Gastrocnemius medialis (tissue), 4 donors: ENCODE measurements around the gene RNF121. TPM values are rescaled to one million over a fixed set of nuclear protein-coding genes. Genes with fewer than 3 reads are reported as not detected.

Source experiments
- ATAC-seq, 2 donors: fragments of 150-250 bp; one replicate each; pipeline ENCODE4 v1.9.1; 2016
- DNase-seq, 2 donors: peaks; one replicate each; pipeline ENCODE4 v3.0.0-alpha.2; 2019
- H3K27ac ChIP-seq, 4 donors: fragments of 200-600 bp; sonication (generic); 1 replicate in 1 of 4; 2 replicates in 3 of 4; pipeline ENCODE4 v1.5.1; 2016 to 2018; ENCODE audit warnings: mild to moderate bottlenecking in 2 of 4, moderate library complexity in 1 of 4
- H3K27me3 ChIP-seq, 3 donors: fragments of 200-600 bp; sonication (generic) in 2 of 3; 1 replicate in 1 of 3; 2 replicates in 2 of 3; pipeline versions ENCODE4 v1.5.1 to v1.6.0; 2016 to 2019; ENCODE audit warnings: mild to moderate bottlenecking in 1 of 3, moderate library complexity in 1 of 3
- H3K36me3 ChIP-seq, 2 donors: fragments of 200-600 bp; sonication (generic) in 1 of 2; one replicate each; pipeline ENCODE4 v1.5.1; 2017 to 2018
- H3K4me1 ChIP-seq, 2 donors: fragments of 200-600 bp; sonication (generic) in 1 of 2; one replicate each; pipeline ENCODE4 v1.5.1; 2016 to 2017; ENCODE audit warnings: mild to moderate bottlenecking in 2 of 2
- H3K4me3 ChIP-seq, 4 donors: fragments of 200-600 bp; sonication (generic) in 3 of 4; 1 replicate in 1 of 4; 2 replicates in 3 of 4; pipeline ENCODE4 v1.5.1; 2016 to 2019; ENCODE audit warnings: mild to moderate bottlenecking in 2 of 4
- H3K9me3 ChIP-seq, 3 donors: fragments of 200-600 bp; sonication (generic) in 2 of 3; 1 replicate in 1 of 3; 2 replicates in 2 of 3; pipeline ENCODE4 v1.5.1; 2016 to 2019
- CTCF ChIP-seq, 5 experiments: fragments of 450-650 bp in 3 of 5; fragments of 200-600 bp in 2 of 5; sonication (generic) in 2 of 5; IDR thresholded peaks in 4 of 5; conservative IDR thresholded peaks in 1 of 5; 1 replicate in 4 of 5; 2 replicates in 1 of 5; pipeline ENCODE4 v1.5.1; 2016 to 2019; ENCODE audit warnings: antibody characterized with exemption in 5 of 5, mild to moderate bottlenecking in 3 of 5, moderate library complexity in 3 of 5
- POLR2A ChIP-seq, 2 donors: fragments of 450-650 bp; IDR thresholded peaks; one replicate each; pipeline ENCODE4 v1.6.1; 2017; ENCODE audit warnings: antibody characterized with exemption in 2 of 2, mild to moderate bottlenecking in 2 of 2, moderate library complexity in 2 of 2
- in situ Hi-C, 4 donors: fragments of 200-750 bp; cut with MboI; loops; one replicate each; pipeline versions ENCODE4 v1.15.0 to v1.8.0; 2017; ENCODE audit warnings: low sequenced_read_pairs in 4 of 4
- intact Hi-C: fragments of 100-400 bp; cut with DNase I; formaldehyde crosslinking; loops from one replicate; pipeline ENCODE4 v1.15.1; 2023; ENCODE audit warnings: low total_unique reads
- total RNA-seq, 4 donors: library from RNA; depleted of rRNA; stranded (reverse); fragments of >200 nt; gene quantifications; one replicate each; pipeline versions ENCODE4 v1.1.0 to v1.2.3, GENCODE V29; 2016

Gene RNF121
- total RNA-seq, 4 donors from 2014 or later, result 25.0 to 35.5 (median 26.7) TPM

GRCh38 chr11:71936825-71937224, 8.0 kb downstream of the RNF121 start:
- H3K27ac ChIP-seq, result no peak overlapping the region
- peaks cover 40 to 45% of the 10 kb centered on the region in 2 donors for H3K4me1 ChIP-seq
- H3K4me3 ChIP-seq, result no peak overlapping the region
- ATAC-seq (no peak), DNase-seq (no peak)
- TF ChIP-seq POLR2A (IDR thresholded peaks at IDR 0.05), result no peak
- no peak for TF ChIP-seq CTCF (IDR thresholded peaks at IDR 0.05 in 4 of 5, conservative IDR thresholded peaks at IDR 0.05 in 1 of 5)
- intact Hi-C loops (no loop called here), in situ Hi-C loops (no loop called here)
- H3K9me3 ChIP-seq, result no peaks in the 10 kb centered on the region
- H3K27me3 ChIP-seq, result no peaks in the 10 kb centered on the region
- H3K36me3 ChIP-seq, result no peaks in the 10 kb centered on the region

- Histone ChIP-seq H3K9me3 (no peaks in the 10 kb centered on the region), H3K36me3 (no peaks in the 10 kb centered on the region), H3K4me3 (no peak overlapping the region), H3K27ac (peak overlapping the region in 1 of 4 donors; percentile 15), H3K27me3 (no peaks in the 10 kb centered on the region), H3K4me1 (peaks cover 32 to 44% of the 10 kb centered on the region in 2 donors)
- in situ Hi-C loops (no loop called here), intact Hi-C loops (no loop called here)
- no peak for TF ChIP-seq CTCF (IDR thresholded peaks at IDR 0.05 in 4 of 5, conservative IDR thresholded peaks at IDR 0.05 in 1 of 5)
- TF ChIP-seq POLR2A (IDR thresholded peaks at IDR 0.05), result no peak
- DNase-seq (no peak), ATAC-seq (no peak)
Measured at GRCh38 chr11:71937826-71938225, 9.0 kb downstream of the RNF121 start.

GRCh38 chr11:71940561-71941219, 11.8 kb downstream of the RNF121 start:
- DNase-seq (no peak), ATAC-seq (peak; percentile 75 to 84)
- TF ChIP-seq CTCF (IDR thresholded peaks at IDR 0.05 in 4 of 5, conservative IDR thresholded peaks at IDR 0.05 in 1 of 5) (no peak), POLR2A (IDR thresholded peaks at IDR 0.05) (no peak)
- no peak overlapping the region for H3K4me3 ChIP-seq
- intact Hi-C loops (no loop called here), in situ Hi-C loops (no loop called here)
- no peaks in the 10 kb centered on the region for H3K9me3 ChIP-seq
- peaks cover 28 to 48% of the 10 kb centered on the region in 2 donors for H3K4me1 ChIP-seq
- no peaks in the 10 kb centered on the region for H3K27me3 ChIP-seq
- peak overlapping the region in 2 of 4 donors; percentile 5 to 14 for H3K27ac ChIP-seq
- H3K36me3 ChIP-seq, result no peaks in the 10 kb centered on the region

GRCh38 chr11:71946144-71946571, 17.3 kb downstream of the RNF121 start:
- Histone ChIP-seq H3K36me3 (no peaks in the 10 kb centered on the region), H3K4me1 (peaks cover 40 to 50% of the 10 kb centered on the region in 2 donors), H3K9me3 (no peaks in the 10 kb centered on the region), H3K27ac (no peak overlapping the region), H3K4me3 (no peak overlapping the region), H3K27me3 (no peaks in the 10 kb centered on the region)
- DNase-seq (no peak), ATAC-seq (no peak)
- intact Hi-C loops (no loop called here), in situ Hi-C loops (no loop called here)
- TF ChIP-seq POLR2A (IDR thresholded peaks at IDR 0.05), result no peak
- TF ChIP-seq CTCF (IDR thresholded peaks at IDR 0.05 in 4 of 5, conservative IDR thresholded peaks at IDR 0.05 in 1 of 5), result no peak
